ENCODE results near the gene SECISBP2.

The SECISBP2 gene

GRCh38 chr9:89395931-89396710 lies 77.8 kb downstream of the SECISBP2 start:
- Histone ChIP-seq H3K27ac (replicated peaks; ENCODE audit: low read length) (no peak overlapping the region), H3K4ac (ENCODE audit: low read length) (no peak overlapping the region), H3K79me1 (ENCODE audit: low read depth, low read length) (no peaks in the 10 kb centered on the region), H3K14ac (ENCODE audit: low read length) (no peak overlapping the region), H3K27me3 (ENCODE audit: control insufficient read depth in 3 of 3, insufficient read depth in 3 of 3, low read depth in 1 of 3, low read length in 3 of 3) (no peaks in the 10 kb centered on the region), H3K23ac (ENCODE audit: low read depth, low read length, poor library complexity) (no peak overlapping the region), H2BK120ac (ENCODE audit: low read depth, low read length) (no peak overlapping the region), H3K4me3 (ENCODE audit: low read length in 2 of 2) (peak overlapping the region in 1 of 2 donors; percentile 15), H3K18ac (ENCODE audit: low read length) (no peak overlapping the region), H3K36me3 (replicated peaks in 1 of 2; ENCODE audit: control insufficient read depth in 2 of 2, insufficient read depth in 2 of 2, low read length in 2 of 2) (peaks cover 4 to 24% of the 10 kb centered on the region in 2 donors), H2AFZ (ENCODE audit: low read length) (no peak overlapping the region), H3K4me1 (ENCODE audit: control insufficient read depth in 2 of 2, insufficient read depth in 1 of 2, low read depth in 1 of 2, low read length in 2 of 2) (peaks cover 2 to 4% of the 10 kb centered on the region in 2 donors), H4K91ac (ENCODE audit: low read depth, low read length, poor library complexity) (no peak overlapping the region), H2BK15ac (ENCODE audit: low read length) (no peak overlapping the region), H3K9ac (ENCODE audit: low read depth, low read length, poor library complexity) (no peak overlapping the region), H2BK5ac (ENCODE audit: low read length) (no peak overlapping the region), H4K8ac (ENCODE audit: low read depth, low read length) (no peak overlapping the region), H2BK12ac (ENCODE audit: low read length) (no peak overlapping the region), H3K9me3 (replicated peaks in 1 of 2; ENCODE audit: control insufficient read depth in 2 of 2, insufficient read depth in 1 of 2, low read depth in 1 of 2, low read length in 2 of 2) (no peaks in the 10 kb centered on the region), H3K4me2 (ENCODE audit: insufficient read depth, low read length, poor library complexity, severe bottlenecking) (no peak overlapping the region), H2AK5ac (ENCODE audit: low read depth, low read length) (no peak overlapping the region)
- WGBS, 2 donors (ENCODE audit: extremely low coverage in 2 of 2, insufficient read length in 2 of 2, insufficient replicate concordance in 1 of 2), result no CpG with 5 or more reads among the region's 11 CpGs
- DNase-seq (ENCODE audit: low spot score), result no peak

GRCh38 chr9:89397471-89397870 lies 79.2 kb downstream of the SECISBP2 start:
- H3K27me3 ChIP-seq (ENCODE audit: control insufficient read depth in 3 of 3, insufficient read depth in 3 of 3, low read depth in 1 of 3, low read length in 3 of 3), result no peaks in the 10 kb centered on the region
- no peak overlapping the region for H2AK5ac ChIP-seq (ENCODE audit: low read depth, low read length)
- H2BK5ac ChIP-seq (ENCODE audit: low read length), result no peak overlapping the region
- H3K4me3 ChIP-seq (ENCODE audit: low read length in 2 of 2), result no peak overlapping the region
- H3K36me3 ChIP-seq (replicated peaks in 1 of 2; ENCODE audit: control insufficient read depth in 2 of 2, insufficient read depth in 2 of 2, low read length in 2 of 2), result peaks cover 4 to 20% of the 10 kb centered on the region in 2 donors
- H3K9ac ChIP-seq (ENCODE audit: low read depth, low read length, poor library complexity), result no peak overlapping the region
- H3K4ac ChIP-seq (ENCODE audit: low read length), result no peak overlapping the region
- no peak overlapping the region for H2AFZ ChIP-seq (ENCODE audit: low read length)
- no peak overlapping the region for H2BK15ac ChIP-seq (ENCODE audit: low read length)
- no peak overlapping the region for H2BK12ac ChIP-seq (ENCODE audit: low read length)
- no peak overlapping the region for H3K14ac ChIP-seq (ENCODE audit: low read length)
- no peak overlapping the region for H3K4me2 ChIP-seq (ENCODE audit: insufficient read depth, low read length, poor library complexity, severe bottlenecking)
- no peaks in the 10 kb centered on the region for H3K79me1 ChIP-seq (ENCODE audit: low read depth, low read length)
- H3K27ac ChIP-seq (replicated peaks; ENCODE audit: low read length), result no peak overlapping the region
- peaks cover 2 to 4% of the 10 kb centered on the region in 2 donors for H3K4me1 ChIP-seq (ENCODE audit: control insufficient read depth in 2 of 2, insufficient read depth in 1 of 2, low read depth in 1 of 2, low read length in 2 of 2)
- H3K18ac ChIP-seq (ENCODE audit: low read length), result no peak overlapping the region
- no peak overlapping the region for H4K91ac ChIP-seq (ENCODE audit: low read depth, low read length, poor library complexity)
- DNase-seq (ENCODE audit: low spot score), result no peak
- H4K8ac ChIP-seq (ENCODE audit: low read depth, low read length), result no peak overlapping the region
- no CpG with 5 or more reads among the region's 5 CpGs for whole genome bisulfite sequencing, 2 donors (ENCODE audit: extremely low coverage in 2 of 2, insufficient read length in 2 of 2, insufficient replicate concordance in 1 of 2)
- H3K23ac ChIP-seq (ENCODE audit: low read depth, low read length, poor library complexity), result no peak overlapping the region
- no peaks in the 10 kb centered on the region for H3K9me3 ChIP-seq (replicated peaks in 1 of 2; ENCODE audit: control insufficient read depth in 2 of 2, insufficient read depth in 1 of 2, low read depth in 1 of 2, low read length in 2 of 2)
- no peak overlapping the region for H2BK120ac ChIP-seq (ENCODE audit: low read depth, low read length)

- Histone ChIP-seq H3K27me3 (ENCODE audit: control insufficient read depth in 3 of 3, insufficient read depth in 3 of 3, low read depth in 1 of 3, low read length in 3 of 3) (no peaks in the 10 kb centered on the region), H3K18ac (ENCODE audit: low read length) (no peak overlapping the region), H3K23ac (ENCODE audit: low read depth, low read length, poor library complexity) (no peak overlapping the region), H3K14ac (ENCODE audit: low read length) (no peak overlapping the region), H4K8ac (ENCODE audit: low read depth, low read length) (no peak overlapping the region), H2BK5ac (ENCODE audit: low read length) (no peak overlapping the region), H3K9ac (ENCODE audit: low read depth, low read length, poor library complexity) (no peak overlapping the region), H3K4me1 (ENCODE audit: control insufficient read depth in 2 of 2, insufficient read depth in 1 of 2, low read depth in 1 of 2, low read length in 2 of 2) (no peaks in the 10 kb centered on the region), H3K79me1 (ENCODE audit: low read depth, low read length) (no peaks in the 10 kb centered on the region), H2BK120ac (ENCODE audit: low read depth, low read length) (no peak overlapping the region), H3K4me2 (ENCODE audit: insufficient read depth, low read length, poor library complexity, severe bottlenecking) (no peak overlapping the region), H2BK12ac (ENCODE audit: low read length) (no peak overlapping the region), H3K36me3 (replicated peaks in 1 of 2; ENCODE audit: control insufficient read depth in 2 of 2, insufficient read depth in 2 of 2, low read length in 2 of 2) (peaks cover 0 to 21% of the 10 kb centered on the region in 2 donors), H2AK5ac (ENCODE audit: low read depth, low read length) (no peak overlapping the region), H3K27ac (replicated peaks; ENCODE audit: low read length) (no peak overlapping the region), H3K4me3 (ENCODE audit: low read length in 2 of 2) (no peak overlapping the region), H2AFZ (ENCODE audit: low read length) (no peak overlapping the region), H2BK15ac (ENCODE audit: low read length) (no peak overlapping the region), H3K9me3 (replicated peaks in 1 of 2; ENCODE audit: control insufficient read depth in 2 of 2, insufficient read depth in 1 of 2, low read depth in 1 of 2, low read length in 2 of 2) (no peaks in the 10 kb centered on the region), H3K4ac (ENCODE audit: low read length) (no peak overlapping the region), H4K91ac (ENCODE audit: low read depth, low read length, poor library complexity) (no peak overlapping the region)
- no peak for DNase-seq (ENCODE audit: low spot score)
- no CpG with 5 or more reads among the region's 5 CpGs for WGBS, 2 donors (ENCODE audit: extremely low coverage in 2 of 2, insufficient read length in 2 of 2, insufficient replicate concordance in 1 of 2)
Observed at GRCh38 chr9:89398621-89399020, 80.3 kb downstream of the SECISBP2 start.

GRCh38 chr9:89400403-89401116 lies 82.3 kb downstream of the SECISBP2 start:
- no peak overlapping the region for H2AFZ ChIP-seq (ENCODE audit: low read length)
- no peak overlapping the region for H2BK120ac ChIP-seq (ENCODE audit: low read depth, low read length)
- no peak overlapping the region for H3K4me2 ChIP-seq (ENCODE audit: insufficient read depth, low read length, poor library complexity, severe bottlenecking)
- peaks cover 0 to 17% of the 10 kb centered on the region in 2 donors for H3K36me3 ChIP-seq (replicated peaks in 1 of 2; ENCODE audit: control insufficient read depth in 2 of 2, insufficient read depth in 2 of 2, low read length in 2 of 2)
- H2BK15ac ChIP-seq (ENCODE audit: low read length), result no peak overlapping the region
- DNase-seq (ENCODE audit: low spot score), result no peak
- no peaks in the 10 kb centered on the region for H3K4me1 ChIP-seq (ENCODE audit: control insufficient read depth in 2 of 2, insufficient read depth in 1 of 2, low read depth in 1 of 2, low read length in 2 of 2)
- H2BK5ac ChIP-seq (ENCODE audit: low read length), result no peak overlapping the region
- no peak overlapping the region for H3K23ac ChIP-seq (ENCODE audit: low read depth, low read length, poor library complexity)
- no peak overlapping the region for H3K14ac ChIP-seq (ENCODE audit: low read length)
- H3K4ac ChIP-seq (ENCODE audit: low read length), result no peak overlapping the region
- no peak overlapping the region for H4K91ac ChIP-seq (ENCODE audit: low read depth, low read length, poor library complexity)
- no peak overlapping the region for H4K8ac ChIP-seq (ENCODE audit: low read depth, low read length)
- no peak overlapping the region for H3K9ac ChIP-seq (ENCODE audit: low read depth, low read length, poor library complexity)
- H3K79me1 ChIP-seq (ENCODE audit: low read depth, low read length), result no peaks in the 10 kb centered on the region
- H2AK5ac ChIP-seq (ENCODE audit: low read depth, low read length), result no peak overlapping the region
- no peaks in the 10 kb centered on the region for H3K27me3 ChIP-seq (ENCODE audit: control insufficient read depth in 3 of 3, insufficient read depth in 3 of 3, low read depth in 1 of 3, low read length in 3 of 3)
- no CpG with 5 or more reads among the region's 12 CpGs for WGBS, 2 donors (ENCODE audit: extremely low coverage in 2 of 2, insufficient read length in 2 of 2, insufficient replicate concordance in 1 of 2)
- no peak overlapping the region for H3K18ac ChIP-seq (ENCODE audit: low read length)
- H3K27ac ChIP-seq (replicated peaks; ENCODE audit: low read length), result no peak overlapping the region
- no peak overlapping the region for H2BK12ac ChIP-seq (ENCODE audit: low read length)
- H3K4me3 ChIP-seq (ENCODE audit: low read length in 2 of 2), result no peak overlapping the region
- H3K9me3 ChIP-seq (replicated peaks in 1 of 2; ENCODE audit: control insufficient read depth in 2 of 2, insufficient read depth in 1 of 2, low read depth in 1 of 2, low read length in 2 of 2), result no peaks in the 10 kb centered on the region
